Pancreas (tissue), 10 donors: ENCODE results near the gene THUMPD1. TPM values are rescaled to one million over a fixed set of nuclear protein-coding genes. Genes with fewer than 3 reads are reported as not detected.

Experiments used
- ATAC-seq, 4 donors: fragments of 200-7000 bp; cut with Tn5 transposase; one replicate each; pipeline versions ENCODE4 v1.8.0 to v1.9.1; 2020; ENCODE audit warnings: mild to moderate bottlenecking in 4 of 4, moderate library complexity in 4 of 4
- DNase-seq, 6 donors: peaks; one replicate each; pipeline ENCODE4 v3.0.0-alpha.2; 2020
- FAIRE-seq: peaks from 2 replicates; lab custom pipeline; 2012; peaks lifted over from hg19 to GRCh38; lab: Jason Lieb, UNC
- H3K27ac ChIP-seq, 4 donors: fragments of 200-600 bp; sonication (generic); 1 replicate in 3 of 4; 2 replicates in 1 of 4; pipeline versions ENCODE4 v1.5.0 to v1.8.0; 2020
- H3K27me3 ChIP-seq, 4 donors: fragments of 200-600 bp; one replicate each; pipeline ENCODE4 v1.8.0; 2021
- H3K36me3 ChIP-seq, 3 donors: fragments of 200-600 bp; sonication (generic) in 1 of 3; one replicate each; pipeline versions ENCODE4 v1.5.0 to v1.8.0; 2020 to 2021
- H3K4me1 ChIP-seq, 3 donors: fragments of 200-600 bp; one replicate each; pipeline ENCODE4 v1.8.0; 2021
- H3K4me3 ChIP-seq, 4 donors: fragments of 200-600 bp; sonication (generic) in 2 of 4; one replicate each; pipeline versions ENCODE4 v1.5.0 to v1.8.0; 2020 to 2021
- H3K9me3 ChIP-seq, 4 donors: fragments of 200-600 bp; one replicate each; pipeline ENCODE4 v1.8.0; 2021
- CTCF ChIP-seq, 4 donors: fragments of 200-600 bp; sonication (generic) in 3 of 4; IDR thresholded peaks; one replicate each; pipeline versions ENCODE4 v1.5.0 to v1.8.0; 2021; ENCODE audit warnings: antibody characterized with exemption in 4 of 4
- WGBS, 2 donors: extraction: QIAGEN DNeasy Blood & Tissue Kit; methylation state at CpG; one replicate each; pipeline ENCODE4 v1.1.7; 2013; 5-methylcytosine and 5-hydroxymethylcytosine counted together
- intact Hi-C, 3 donors: fragments of 100-400 bp; cut with DNase I; formaldehyde crosslinking; loops; one replicate each; pipeline versions ENCODE4 v1.11.1 to v1.14.2; 2022
- polyA plus RNA-seq, 2 donors: library from polyadenylated mRNA; stranded (reverse); fragments of 200-250 nt; gene quantifications; one replicate each; pipeline ENCODE4 v1.2.3, GENCODE V29; 2013
- total RNA-seq, 6 donors: library from RNA; stranded (reverse); fragmentation: NEBNext Ultra II Directional in 4 of 6; extraction: Animal tissue kit (Norgen Biotek cat#: 25700) in 4 of 6; gene quantifications; one replicate each; pipeline versions ENCODE4 v1.2.1 to v1.2.4, GENCODE V29; 2021 to 2023
- donor health status: healthy with polysubstance abuse.
- donor health status: DM: no; HTN: no; CAD: no; lungs with moderate emphysema.
- donor health status: DM: no; HTN: no; CAD: no.
- donor health status: control.
- donor health status: control.
- donor health status: Bipolar disorder and iron deficiency.
- donor health status: DM: yes; HTN: yes; CAD: no.
- donor health status: DM: no; HTN: no; CAD: no.
- donor health status: DM: no; HTN: no; CAD: no.
- donor health status: DM: yes; HTN: yes; CAD: no.

The THUMPD1 gene
- total and polyA plus RNA-seq, 8 donors, result 11.0 to 19.7 (median 15.9) TPM

GRCh38 chr16:20734782-20735181 lies 6.8 kb downstream of the THUMPD1 start:
- Histone ChIP-seq H3K27ac (no peak overlapping the region), H3K27me3 (no peaks in the 10 kb centered on the region), H3K4me3 (no peak overlapping the region), H3K36me3 (peaks cover 0 to 36% (median 20%) of the 10 kb centered on the region in 3 donors), H3K4me1 (peaks cover 0 to 11% (median 10%) of the 10 kb centered on the region in 3 donors), H3K9me3 (peaks cover 0 to 3% (median 0%) of the 10 kb centered on the region in 4 donors)
- no peak for TF ChIP-seq CTCF (IDR thresholded peaks at IDR 0.05)
- FAIRE-seq, result no peak
- no peak for ATAC-seq
- 49 to 52% methylated on average over 3 of the region's 3 CpGs for WGBS, 2 donors
- no peak for DNase-seq
- intact Hi-C loops, result no loop called here

GRCh38 chr16:20734056-20734455 lies 7.6 kb downstream of the THUMPD1 start:
- H3K27me3 ChIP-seq, result no peaks in the 10 kb centered on the region
- no peak for FAIRE-seq

GRCh38 chr16:20729141-20729540 lies 12.5 kb downstream of the THUMPD1 start:
- 77 to 80% methylated on average over 3 of the region's 3 CpGs for WGBS, 2 donors
- Histone ChIP-seq H3K36me3 (no peaks in the 10 kb centered on the region), H3K4me1 (peaks cover 0 to 11% (median 0%) of the 10 kb centered on the region in 3 donors), H3K27me3 (no peaks in the 10 kb centered on the region), H3K9me3 (no peaks in the 10 kb centered on the region), H3K4me3 (no peak overlapping the region), H3K27ac (no peak overlapping the region)
- no peak for FAIRE-seq
- no peak for ATAC-seq
- TF ChIP-seq CTCF (IDR thresholded peaks at IDR 0.05), result no peak
- intact Hi-C loops, result no loop called here
- DNase-seq, result no peak

More at GRCh38 chr16:20734056-20734455, 7.6 kb downstream of the THUMPD1 start:
- H3K36me3 ChIP-seq, result peaks cover 0 to 36% (median 20%) of the 10 kb centered on the region in 3 donors
- no peak for DNase-seq
- intact Hi-C loops, result no loop called here
- no peak for ATAC-seq
- 55 to 57% methylated on average over 3 of the region's 3 CpGs for WGBS, 2 donors
- peaks cover 0 to 11% (median 2%) of the 10 kb centered on the region in 3 donors for H3K4me1 ChIP-seq
- TF ChIP-seq CTCF (IDR thresholded peaks at IDR 0.05), result no peak
- peaks cover 0 to 3% (median 0%) of the 10 kb centered on the region in 4 donors for H3K9me3 ChIP-seq
- no peak overlapping the region for H3K4me3 ChIP-seq
- peak overlapping the region in 1 of 4 donors; percentile 3 for H3K27ac ChIP-seq

- Histone ChIP-seq H3K27me3 (no peaks in the 10 kb centered on the region), H3K27ac (no peak overlapping the region), H3K36me3 (no peaks in the 10 kb centered on the region), H3K4me3 (no peak overlapping the region), H3K9me3 (no peaks in the 10 kb centered on the region), H3K4me1 (no peaks in the 10 kb centered on the region)
- intact Hi-C loops, result no loop called here
- ATAC-seq (no peak), DNase-seq (no peak), FAIRE-seq (no peak)
- 79 to 82% methylated on average over 3 of the region's 3 CpGs for WGBS, 2 donors
- no peak for TF ChIP-seq CTCF (IDR thresholded peaks at IDR 0.05)
Measured at GRCh38 chr16:20727181-20727580, 14.4 kb downstream of the THUMPD1 start.

GRCh38 chr16:20726661-20727060 lies 15.0 kb downstream of the THUMPD1 start:
- ATAC-seq (no peak), FAIRE-seq (no peak), DNase-seq (no peak)
- TF ChIP-seq CTCF (IDR thresholded peaks at IDR 0.05), result no peak
- Histone ChIP-seq H3K4me3 (no peak overlapping the region), H3K9me3 (no peaks in the 10 kb centered on the region), H3K36me3 (no peaks in the 10 kb centered on the region), H3K27ac (no peak overlapping the region), H3K27me3 (no peaks in the 10 kb centered on the region), H3K4me1 (no peaks in the 10 kb centered on the region)
- intact Hi-C loops, result no loop called here
